Adrenal gland (tissue), 5 donors: Measurements from ENCODE around the gene SLFN11.

Source experiments
- CTCF ChIP-seq, 6 experiments: fragments of 450-650 bp in 4 of 6; fragments of 200-600 bp in 2 of 6; sonication (generic) in 1 of 6; IDR thresholded peaks; 1 replicate in 5 of 6; 2 replicates in 1 of 6; pipeline versions ENCODE4 v1.5.1 to v1.8.0; 2016 to 2021; ENCODE audit warnings: antibody characterized with exemption in 6 of 6, mild to moderate bottlenecking in 2 of 6, moderate library complexity in 1 of 6
- POLR2A ChIP-seq, 2 donors: fragments of 450-650 bp; IDR thresholded peaks; one replicate each; pipeline ENCODE4 v1.6.1; 2017; ENCODE audit warnings: antibody characterized with exemption in 2 of 2, mild to moderate bottlenecking in 2 of 2, moderate library complexity in 1 of 2
- donor health status: DM: no; HTN: no; CAD: no.

- TF ChIP-seq CTCF (IDR thresholded peaks at IDR 0.05): no peak
- TF ChIP-seq POLR2A (IDR thresholded peaks at IDR 0.05): no peak
Observed at GRCh38 chr17:35361027-35361426, 12.4 kb downstream of the SLFN11 start.
